22Rv1 (cell line): ENCODE results near the gene DYNLT4.

Experiments
- ZFX ChIP-seq: fragments of 450-650 bp; IDR thresholded peaks from 2 replicates; pipeline ENCODE4 v1.6.1; 2017; ENCODE audit warnings: antibody characterized with exemption, borderline replicate concordance
- TF ChIP-seq, protein P1 (sequence below): fragments of 450-650 bp; IDR thresholded peaks from 2 replicates; pipeline ENCODE4 v1.5.1; 2017; ENCODE audit warnings: mild to moderate bottlenecking

DNA sequence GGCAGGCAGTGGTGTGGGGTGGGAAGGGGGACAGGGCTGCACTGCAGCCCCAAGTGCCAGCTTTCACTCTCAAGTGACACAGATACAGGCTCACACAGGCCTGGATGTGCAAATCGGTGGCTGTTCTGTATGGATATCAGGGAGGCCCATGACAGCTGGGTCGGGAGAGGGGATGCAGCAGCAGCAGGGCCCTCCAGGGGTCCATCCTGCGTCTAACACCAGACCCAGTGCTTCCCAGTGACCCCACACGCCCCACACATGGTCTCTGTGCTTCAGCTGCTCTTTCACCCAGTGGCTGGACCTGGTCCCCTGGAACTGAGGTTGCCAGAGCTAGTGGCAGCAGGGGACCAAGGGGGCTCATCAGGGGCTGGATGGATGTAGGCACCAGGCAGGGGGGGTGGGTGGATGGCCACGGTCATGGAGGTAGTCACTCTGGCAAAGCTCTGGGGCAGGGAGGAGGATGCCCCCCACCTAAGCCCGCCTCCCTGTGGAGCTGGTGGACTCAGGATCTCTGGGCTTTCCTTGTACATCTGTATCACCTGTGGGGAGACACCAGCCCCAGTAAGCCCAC, 15.1 kb upstream of the DYNLT4 start:
- TF ChIP-seq, protein P1, sequence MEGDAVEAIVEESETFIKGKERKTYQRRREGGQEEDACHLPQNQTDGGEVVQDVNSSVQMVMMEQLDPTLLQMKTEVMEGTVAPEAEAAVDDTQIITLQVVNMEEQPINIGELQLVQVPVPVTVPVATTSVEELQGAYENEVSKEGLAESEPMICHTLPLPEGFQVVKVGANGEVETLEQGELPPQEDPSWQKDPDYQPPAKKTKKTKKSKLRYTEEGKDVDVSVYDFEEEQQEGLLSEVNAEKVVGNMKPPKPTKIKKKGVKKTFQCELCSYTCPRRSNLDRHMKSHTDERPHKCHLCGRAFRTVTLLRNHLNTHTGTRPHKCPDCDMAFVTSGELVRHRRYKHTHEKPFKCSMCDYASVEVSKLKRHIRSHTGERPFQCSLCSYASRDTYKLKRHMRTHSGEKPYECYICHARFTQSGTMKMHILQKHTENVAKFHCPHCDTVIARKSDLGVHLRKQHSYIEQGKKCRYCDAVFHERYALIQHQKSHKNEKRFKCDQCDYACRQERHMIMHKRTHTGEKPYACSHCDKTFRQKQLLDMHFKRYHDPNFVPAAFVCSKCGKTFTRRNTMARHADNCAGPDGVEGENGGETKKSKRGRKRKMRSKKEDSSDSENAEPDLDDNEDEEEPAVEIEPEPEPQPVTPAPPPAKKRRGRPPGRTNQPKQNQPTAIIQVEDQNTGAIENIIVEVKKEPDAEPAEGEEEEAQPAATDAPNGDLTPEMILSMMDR: no peak
- no peak for TF ChIP-seq ZFX
